Measurements from ENCODE around the gene FAM3A.
"Not testable (repeated sequence)": the region's sequence is repeated elsewhere in the genome, so short reads cannot be mapped to it uniquely, and the experiment has no call there.

FAM3A gene, protein sequence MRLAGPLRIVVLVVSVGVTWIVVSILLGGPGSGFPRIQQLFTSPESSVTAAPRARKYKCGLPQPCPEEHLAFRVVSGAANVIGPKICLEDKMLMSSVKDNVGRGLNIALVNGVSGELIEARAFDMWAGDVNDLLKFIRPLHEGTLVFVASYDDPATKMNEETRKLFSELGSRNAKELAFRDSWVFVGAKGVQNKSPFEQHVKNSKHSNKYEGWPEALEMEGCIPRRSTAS
- 24.6 reads per million in 2 donors for total RNA-seq

DNA sequence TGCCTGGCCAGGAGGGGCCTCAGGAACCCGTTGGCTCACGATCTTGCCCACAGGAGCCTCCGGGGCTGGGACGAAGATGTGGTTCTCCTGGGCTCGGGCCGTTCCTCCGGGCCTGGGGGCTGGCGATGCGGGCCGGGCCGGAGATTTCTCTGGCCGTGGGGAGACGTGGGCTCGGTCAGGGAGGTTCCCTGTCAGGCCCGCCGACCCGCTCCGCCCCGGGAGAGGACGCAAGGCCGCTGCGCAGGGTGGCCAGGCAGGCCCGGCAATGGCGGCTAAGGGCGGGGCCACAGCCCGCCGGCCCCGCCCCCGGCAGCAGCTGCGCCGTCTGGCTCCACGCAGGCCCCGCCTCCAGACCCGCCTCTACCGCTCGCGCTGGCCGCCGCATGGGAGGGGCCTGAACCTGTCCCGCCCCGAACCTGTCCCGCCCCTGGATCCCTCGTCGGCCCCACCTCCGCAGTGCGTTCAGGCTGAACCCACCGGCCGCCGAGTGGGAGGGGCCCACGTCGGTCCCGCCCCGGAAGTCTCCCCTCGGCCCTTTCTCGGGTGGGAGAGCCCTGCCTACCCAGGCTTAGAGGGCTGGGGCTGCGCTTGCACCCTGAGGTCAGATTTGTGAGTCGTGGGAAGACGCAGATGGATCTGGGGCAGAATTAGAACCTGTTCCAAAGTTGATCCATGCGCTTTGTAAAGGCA, at the start of gene FAM3A:
FAM3A (minus strand) TSS at position 267 of the 690 bp plus-strand sequence. CDS start 460 bp downstream, outside the sequence.
- peak; percentile 84 to 88 (median 88) for DNase-seq

GRCh38 chrX:154562295-154562694, 46.3 kb upstream of the FAM3A start:
- not testable (repeated sequence) for DNase-seq

GRCh38 chrX:154560326-154560725, 44.3 kb upstream of the FAM3A start:
- not testable (repeated sequence) for DNase-seq

GRCh38 chrX:154558896-154559295, 42.9 kb upstream of the FAM3A start:
- DNase-seq = not testable (repeated sequence)

DNA sequence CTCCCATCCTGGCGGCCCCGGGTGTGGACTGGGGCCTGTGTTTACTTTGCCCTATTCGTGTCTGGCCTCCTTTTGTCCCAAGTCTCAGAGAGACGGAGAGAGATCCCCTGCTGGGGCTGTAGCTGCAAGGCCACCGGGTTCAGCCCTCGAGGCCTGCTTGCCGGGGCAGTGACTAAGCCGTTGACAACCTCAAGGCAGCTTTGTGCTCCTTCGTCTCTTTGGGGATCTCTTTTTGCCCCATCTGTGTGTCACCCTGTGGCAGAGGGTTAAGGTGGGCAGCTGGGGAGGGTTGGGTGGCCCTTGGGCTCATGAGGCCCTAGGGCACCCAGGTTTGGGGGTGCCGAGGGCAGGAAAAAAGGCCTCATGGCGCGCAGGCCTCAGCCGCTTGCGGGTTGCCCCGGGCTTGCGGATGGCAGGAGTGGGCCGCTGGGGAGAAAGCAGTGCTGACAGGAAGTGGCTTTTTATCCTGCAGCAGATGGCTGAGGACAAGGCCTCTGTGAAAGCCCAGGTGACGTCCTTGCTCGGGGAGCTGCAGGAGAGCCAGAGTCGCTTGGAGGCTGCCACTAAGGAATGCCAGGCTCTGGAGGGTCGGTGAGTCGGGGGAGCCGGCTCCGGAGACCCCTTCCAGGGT, 42.1 kb upstream of the FAM3A start:
- DNase-seq = not testable (repeated sequence)

DNA sequence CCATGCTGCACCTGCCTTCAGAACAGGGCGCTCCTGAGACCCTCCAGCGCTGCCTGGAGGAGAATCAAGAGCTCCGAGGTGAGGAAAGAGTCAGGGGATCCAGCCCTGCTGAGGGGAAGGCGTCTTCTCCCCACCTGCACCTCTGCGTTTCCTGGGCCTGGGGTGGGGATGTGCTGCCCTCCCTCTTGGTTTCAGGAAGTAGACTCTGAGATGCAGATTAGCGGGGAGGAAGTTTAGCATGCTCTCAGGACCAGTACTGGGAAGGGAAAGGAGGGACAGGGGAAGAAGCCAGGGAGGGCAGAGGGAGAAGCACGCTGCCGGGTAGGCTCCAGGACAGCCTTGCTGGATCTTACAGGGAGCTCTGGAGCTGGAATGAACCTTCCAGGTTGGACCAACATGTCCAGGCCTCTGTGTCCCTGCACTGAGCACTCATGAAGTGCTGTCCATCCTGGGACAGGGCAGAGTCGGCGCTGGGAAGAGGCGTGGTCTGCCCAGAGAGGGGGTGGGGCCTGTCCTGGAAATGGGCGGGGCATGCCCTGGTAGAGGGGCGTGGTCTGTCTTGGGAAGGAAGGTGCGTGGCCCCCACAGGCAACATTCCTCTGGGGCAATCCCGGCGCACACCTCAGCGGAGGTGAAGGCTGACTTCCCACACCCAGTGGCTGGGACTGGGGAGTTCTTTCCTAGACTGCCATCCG, 36.2 kb upstream of the FAM3A start:
- not testable (repeated sequence) for DNase-seq

DNA sequence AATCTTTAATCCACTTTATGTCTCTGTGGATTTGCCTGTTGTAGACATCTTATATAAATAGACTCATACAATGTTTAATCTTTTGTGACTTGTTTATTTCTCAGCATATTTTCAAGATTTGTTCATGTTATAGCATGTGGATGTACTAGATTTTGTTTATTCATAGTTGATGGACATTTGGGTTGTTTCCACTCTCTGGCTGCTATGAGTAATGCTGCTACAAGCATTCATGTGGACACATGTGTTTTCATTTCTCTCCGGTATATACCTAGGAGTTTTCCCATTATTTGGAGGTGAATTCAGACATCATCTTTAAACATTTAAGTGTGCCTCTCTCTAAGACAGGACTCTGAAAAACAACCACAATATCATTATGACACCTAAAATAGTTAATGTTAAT, 33.7 kb upstream of the FAM3A start:
- no peak for DNase-seq

- no peak for DNase-seq
These were observed 31.9 kb upstream of the FAM3A start for GRCh38 chrX:154548028-154548316.

DNA sequence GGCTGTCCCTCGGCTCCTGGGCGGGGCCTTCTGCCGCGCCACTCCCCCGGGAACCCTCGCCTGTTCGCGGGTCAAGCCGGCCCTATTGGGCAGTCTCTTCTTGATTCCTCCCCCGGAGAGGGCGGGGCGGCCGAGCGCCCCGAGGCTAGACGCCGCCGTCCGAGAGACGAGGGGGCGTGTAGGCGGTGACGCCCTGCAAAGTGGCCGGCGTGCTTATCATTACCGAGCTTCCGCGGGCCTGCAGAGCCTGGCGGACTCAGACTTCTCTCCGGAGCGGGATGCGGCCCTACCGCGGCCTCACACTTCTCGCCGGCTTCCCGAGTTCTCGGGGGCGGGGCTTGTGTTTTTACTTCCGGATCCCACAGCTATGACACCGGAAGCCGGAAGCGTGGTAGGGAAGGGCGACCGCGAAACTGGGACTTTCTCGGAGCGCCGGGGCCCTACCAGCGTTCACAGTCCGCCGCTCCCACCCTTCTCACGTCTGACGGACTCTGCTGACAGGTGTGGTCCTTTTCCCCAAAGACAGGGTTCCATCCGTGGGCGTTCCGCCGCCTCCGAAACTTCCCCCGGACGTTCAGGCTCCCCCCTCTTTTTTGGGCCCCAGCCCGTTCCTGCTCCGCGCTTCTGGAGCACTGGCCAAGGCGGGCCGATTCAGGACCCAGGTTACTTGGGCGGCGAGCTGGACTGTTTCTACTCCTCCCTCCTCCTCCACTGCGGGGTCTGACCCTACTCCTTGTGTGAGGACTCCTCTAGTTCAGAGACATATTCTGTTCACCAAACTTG, 31.4 kb upstream of the FAM3A start, which contains the start of gene IKBKG:
IKBKG (plus strand) TSS at position 376 of the 783 bp plus-strand sequence. CDS start 4,383 bp downstream, outside the sequence.
- DNase-seq = peak; percentile 72 to 92 (median 82)

GRCh38 chrX:154546354-154547244, 30.6 kb upstream of the FAM3A start, which contains the start of gene G6PD:
TSS of gene G6PD (minus strand) at chrX:154546846. CDS start at chrX:154546155, 691 bp downstream.
- DNase-seq = peak; percentile 63 to 85 (median 75)

- no peak for DNase-seq
These were observed 29.7 kb upstream of the FAM3A start for GRCh38 chrX:154545673-154546274.

- DNase-seq = peak in 1 of 5 experiments; percentile 33
These were observed 26.8 kb upstream of the FAM3A start for GRCh38 chrX:154542723-154543424.

DNA sequence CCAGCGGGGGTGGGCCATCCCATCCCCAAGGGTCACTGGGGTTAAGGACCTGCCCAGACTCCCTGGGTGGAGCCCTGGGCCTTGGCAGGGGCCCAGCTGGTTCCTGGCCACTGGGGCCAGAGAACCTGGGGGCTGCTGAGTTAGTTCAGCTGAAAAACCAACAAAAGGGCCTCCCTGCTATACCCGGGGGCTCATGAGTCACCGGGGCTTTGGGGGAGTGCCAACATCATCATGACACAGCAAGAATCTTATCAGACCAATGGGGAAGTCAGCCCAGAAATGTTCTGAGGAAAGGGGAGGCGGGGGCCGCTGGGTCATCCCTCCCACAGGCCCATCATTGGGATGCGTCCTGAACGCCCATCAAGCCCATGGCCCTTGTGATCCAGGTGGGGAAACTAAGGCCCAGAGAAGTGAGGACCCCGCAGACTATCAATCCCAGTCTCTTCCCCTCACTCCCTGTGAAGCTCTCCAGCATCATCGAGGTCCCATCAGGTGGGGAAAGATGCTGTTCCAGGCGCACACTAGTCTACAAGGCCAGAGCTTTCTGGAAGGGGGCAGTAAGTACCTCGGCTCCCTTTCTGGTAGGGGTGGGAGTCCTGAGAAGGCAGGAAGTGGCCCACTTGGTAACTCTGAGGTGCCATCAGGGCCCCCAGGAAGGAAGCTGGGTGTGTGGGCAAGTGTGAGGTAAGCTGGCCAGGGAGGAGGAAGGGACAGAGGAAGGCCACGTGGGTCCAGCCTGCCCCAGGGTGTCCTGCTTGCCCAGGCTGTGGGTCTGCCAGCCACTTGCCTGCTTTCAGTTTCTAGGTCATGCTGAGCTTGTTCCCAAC, 26.1 kb upstream of the FAM3A start:
- peak in 3 of 5 experiments; percentile 15 to 46 (median 31) for DNase-seq

- DNase-seq = no peak
These were observed 25.5 kb upstream of the FAM3A start for GRCh38 chrX:154541589-154541895.

GRCh38 chrX:154540897-154541535, 25.0 kb upstream of the FAM3A start:
- no peak for DNase-seq

DNA sequence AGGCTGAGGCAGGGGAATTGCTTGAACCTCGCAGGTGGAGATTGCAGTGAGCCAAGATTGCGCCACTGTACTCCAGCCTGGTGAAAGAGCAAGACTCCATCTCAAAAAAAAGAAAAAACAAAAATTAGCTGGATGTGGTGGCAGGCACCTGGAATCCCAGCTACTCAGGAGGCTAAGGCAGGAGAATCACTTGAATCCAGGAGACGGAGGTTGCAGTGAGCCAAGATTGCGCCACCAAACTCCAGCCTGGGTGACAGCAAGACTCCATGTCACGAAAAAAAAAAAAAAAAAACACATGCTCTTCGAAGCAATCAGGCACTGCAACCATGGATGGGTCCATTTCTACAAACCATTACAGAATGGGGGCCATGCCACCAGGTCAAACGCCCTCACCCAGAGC, 24.3 kb upstream of the FAM3A start:
- DNase-seq = not testable (repeated sequence)

DNA sequence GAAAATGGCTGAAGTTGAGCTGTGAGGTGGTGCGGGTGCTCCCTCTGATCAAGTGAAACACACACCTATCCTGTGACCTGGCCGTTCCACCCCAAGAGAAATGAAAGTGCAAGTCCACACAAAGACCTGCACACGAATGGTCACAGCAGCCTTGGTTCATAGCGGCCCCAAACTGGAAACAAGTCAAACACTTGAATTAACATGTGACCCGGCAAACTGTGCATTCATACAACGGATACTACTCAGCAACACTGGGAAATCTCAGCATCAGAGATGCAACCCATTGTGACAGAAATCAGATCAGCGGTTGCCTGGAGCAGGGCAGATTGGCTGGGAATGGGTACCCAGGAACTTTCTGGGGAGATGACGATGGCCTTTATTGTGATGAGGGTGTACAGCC, 23.0 kb upstream of the FAM3A start:
- no peak for DNase-seq

GRCh38 chrX:154535892-154536291, 19.9 kb upstream of the FAM3A start:
- no peak for DNase-seq

All from T-helper 2 cell (primary cell).